WI38 (cell line): ENCODE measurements around the gene PRDM12.

Source experiments
- H3K4me3 ChIP-seq: 2 replicates; pipeline ENCODE4 v1.5.1; 2011; ENCODE audit warnings: low read depth, mild to moderate bottlenecking, control low read depth, low read length
- CTCF ChIP-seq: IDR thresholded peaks from 2 replicates; pipeline ENCODE4 v1.5.1; 2012; ENCODE audit warnings: low read depth, mild to moderate bottlenecking, control low read depth, low read length

The PRDM12 gene

GRCh38 chr9:130632841-130633240, 31.6 kb upstream of the PRDM12 start:
- TF ChIP-seq CTCF: no peak
- H3K4me3 ChIP-seq: no peak overlapping the region

GRCh38 chr9:130633336-130634190, 30.8 kb upstream of the PRDM12 start:
- no peak overlapping the region for H3K4me3 ChIP-seq
- TF ChIP-seq CTCF: no peak

GRCh38 chr9:130634191-130634768, 30.1 kb upstream of the PRDM12 start:
- no peak overlapping the region for H3K4me3 ChIP-seq
- TF ChIP-seq CTCF: no peak

- H3K4me3 ChIP-seq: no peak overlapping the region
- no peak for TF ChIP-seq CTCF
These were observed 29.6 kb upstream of the PRDM12 start for GRCh38 chr9:130634801-130635200.

GRCh38 chr9:130635306-130635705, 29.1 kb upstream of the PRDM12 start:
- no peak for TF ChIP-seq CTCF
- no peak overlapping the region for H3K4me3 ChIP-seq

- H3K4me3 ChIP-seq: no peak overlapping the region
- TF ChIP-seq CTCF: no peak
These were observed 28.4 kb upstream of the PRDM12 start for GRCh38 chr9:130635721-130636647.
